GM20000 (cell line): Measurements from ENCODE around the gene TMEM47.

ENCODE experiments used
- DNase-seq: peaks from one replicate; pipeline ENCODE4 v3.0.0; 2012; ENCODE audit warnings: low spot score
- CTCF ChIP-seq: IDR thresholded peaks from 2 replicates; pipeline ENCODE4 v1.5.1; 2012; ENCODE audit warnings: mild to moderate bottlenecking, control low read depth; ENCODE audit errors: extremely low read depth, missing control alignments

Gene TMEM47

DNA sequence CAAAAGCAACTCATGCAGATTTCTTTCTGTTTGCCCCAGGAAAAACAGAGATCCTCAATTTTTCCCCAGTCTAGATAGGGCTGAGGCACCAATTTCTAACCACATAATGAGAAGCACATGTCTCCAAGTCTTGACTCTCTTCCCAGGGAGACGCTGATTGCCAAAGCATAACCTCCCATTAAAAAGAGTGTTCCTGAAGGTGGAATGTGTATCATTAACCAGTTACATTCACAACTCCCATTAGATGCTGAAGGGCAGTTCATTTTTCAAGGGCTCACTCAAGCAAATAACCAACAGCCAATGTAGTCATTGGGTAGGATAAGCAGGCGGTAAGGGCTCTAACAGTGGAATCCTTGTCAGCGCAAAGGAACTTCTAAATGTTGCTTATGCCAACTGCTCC lies 27.5 kb downstream of the TMEM47 start:
- DNase-seq = no peak
- no peak for TF ChIP-seq CTCF

- DNase-seq = no peak
- no peak for TF ChIP-seq CTCF
Measured at GRCh38 chrX:34624416-34624815, 32.7 kb downstream of the TMEM47 start.

DNA sequence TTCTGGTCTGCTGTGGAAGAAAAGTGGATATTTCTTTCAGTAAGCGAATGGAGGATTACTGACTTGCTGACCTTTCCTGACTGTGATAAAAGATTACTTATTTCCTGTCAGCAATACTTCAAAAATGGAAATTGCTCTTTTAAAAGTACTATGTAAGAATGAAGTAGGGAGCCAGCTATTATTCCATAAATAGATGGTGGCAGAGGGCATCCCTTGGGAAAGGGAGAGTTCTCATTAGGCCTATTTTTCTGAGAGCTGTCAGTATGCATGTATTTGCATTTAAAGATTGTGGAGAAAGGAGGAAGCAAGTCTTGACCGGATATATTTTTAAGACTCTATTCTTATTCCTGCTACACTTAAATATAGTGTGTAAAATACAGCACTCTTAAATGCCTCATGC lies 37.2 kb downstream of the TMEM47 start:
- DNase-seq = no peak
- no peak for TF ChIP-seq CTCF

- DNase-seq = no peak
- TF ChIP-seq CTCF = no peak
Measured at GRCh38 chrX:34612036-34612435, 45.0 kb downstream of the TMEM47 start.

DNA sequence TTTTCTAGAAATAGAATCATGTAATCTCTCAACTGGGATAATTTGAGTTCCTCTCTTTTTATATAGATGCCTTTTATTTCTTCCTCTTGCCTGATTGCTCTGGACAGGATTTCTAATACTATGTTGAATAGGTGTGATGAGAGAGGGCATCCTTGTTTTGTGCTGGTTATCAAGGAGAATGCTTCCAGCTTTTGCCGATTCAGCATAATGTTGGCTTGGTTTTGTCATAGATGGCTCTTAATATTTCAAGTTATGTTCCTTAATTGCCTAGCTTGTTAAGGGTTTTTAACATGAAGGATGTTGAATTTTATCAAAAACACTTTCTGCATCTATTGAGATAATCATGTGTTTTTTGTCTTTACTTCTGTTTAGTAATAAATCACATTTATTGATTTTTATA lies 58.7 kb downstream of the TMEM47 start:
- TF ChIP-seq CTCF = no peak
- no peak for DNase-seq

DNA sequence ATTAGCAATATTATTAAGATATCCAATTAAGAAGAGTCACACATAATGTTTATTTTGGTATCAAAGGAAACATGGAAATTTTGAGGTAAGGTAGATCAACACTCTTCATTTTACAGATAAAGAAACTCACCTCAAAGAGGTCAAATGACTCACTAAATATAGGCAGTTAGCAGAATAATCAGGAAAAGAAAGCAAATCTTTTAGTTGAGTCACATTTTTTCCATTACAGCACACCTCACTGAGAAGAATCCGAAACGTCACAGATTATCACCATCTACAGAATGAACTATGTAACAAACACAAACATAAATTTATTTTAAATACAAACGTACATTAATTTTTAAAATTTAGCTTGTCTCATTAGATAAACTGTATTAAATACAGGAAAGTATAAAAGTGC lies 70.1 kb downstream of the TMEM47 start:
- no peak for DNase-seq
- no peak for TF ChIP-seq CTCF

DNA sequence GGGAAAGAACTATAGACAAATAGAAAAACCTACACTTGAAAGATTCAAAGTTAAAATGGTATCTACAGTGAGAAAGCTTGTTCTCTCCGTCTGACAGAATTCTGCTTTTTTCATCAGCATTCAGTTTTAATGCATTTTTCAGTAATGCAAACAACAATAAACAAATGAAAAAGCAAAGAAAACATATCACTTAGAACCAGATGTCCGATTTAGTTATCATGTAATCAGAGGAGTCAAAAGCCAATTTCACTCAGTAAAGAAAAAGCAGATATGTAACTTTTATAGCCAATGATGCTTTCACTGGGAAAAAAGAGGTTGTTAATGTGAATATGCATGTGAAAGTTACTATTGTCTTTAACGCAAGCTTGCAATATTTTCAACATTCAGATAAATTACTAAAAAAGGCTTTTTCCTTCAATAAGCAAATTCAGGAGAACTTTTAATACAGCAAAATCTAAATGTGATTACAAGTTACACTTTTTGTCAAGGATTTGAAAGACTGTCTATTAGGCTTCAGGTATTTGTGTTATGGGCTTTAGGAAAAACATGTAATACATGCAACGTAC lies 70.7 kb downstream of the TMEM47 start:
- no peak for DNase-seq
- no peak for TF ChIP-seq CTCF

DNA sequence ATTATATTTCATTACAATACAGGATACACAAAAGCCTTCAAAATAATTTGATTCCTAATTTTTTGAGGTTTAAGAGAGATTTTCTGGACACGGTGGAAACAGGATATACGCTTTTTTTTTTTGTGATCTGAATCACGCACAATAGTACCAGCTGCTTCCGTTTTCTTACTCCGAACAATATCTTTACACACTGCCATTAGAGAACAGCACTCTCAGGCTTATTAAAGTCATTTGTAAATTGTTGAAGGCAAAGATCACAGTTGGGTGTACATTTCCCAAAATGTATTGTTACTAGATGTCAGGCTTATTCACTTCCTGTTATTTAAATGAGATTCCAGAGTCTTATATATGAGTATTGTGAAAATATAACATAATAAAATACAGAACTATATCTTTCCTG lies 71.5 kb downstream of the TMEM47 start:
- no peak for DNase-seq
- TF ChIP-seq CTCF = no peak
